Dendritic cell treated with granulocyte-macrophage colony-stimulating factor and Interleukin-4, amounts not matched to agents 40 ng/mL and 50 ng/mL, for 4 days (primary cell): ENCODE data around the gene CCDC150.
"Not testable (repeated sequence)": the region's sequence is repeated elsewhere in the genome, so short reads cannot be mapped to it uniquely, and the experiment has no call there.

ENCODE experiments used
- H3K27ac Mint-ChIP-seq: one replicate; pipeline ENCODE4 v1.8.0; 2022; ENCODE audit warnings: mild to moderate bottlenecking, mixed read lengths
- H3K27me3 Mint-ChIP-seq: one replicate; pipeline ENCODE4 v1.8.0; 2022; ENCODE audit warnings: mild to moderate bottlenecking, mixed read lengths
- H3K36me3 Mint-ChIP-seq: one replicate; pipeline ENCODE4 v1.8.0; 2022; ENCODE audit warnings: low read depth, mixed read lengths
- H3K4me1 Mint-ChIP-seq: one replicate; pipeline ENCODE4 v1.8.0; 2022; ENCODE audit warnings: low read depth, mixed read lengths
- H3K4me3 Mint-ChIP-seq: one replicate; pipeline ENCODE4 v1.8.0; 2022; ENCODE audit warnings: mild to moderate bottlenecking, moderate library complexity, mixed read lengths
- H3K9me3 Mint-ChIP-seq: one replicate; pipeline ENCODE4 v1.8.0; 2022; ENCODE audit warnings: mixed read lengths
- intact Hi-C: fragments of 100-400 bp; cut with micrococcal nuclease; formaldehyde crosslinking; loops from one replicate; pipeline ENCODE4 v1.15.0; 2022

Gene CCDC150

GRCh38 chr2:196710056-196710455 lies 70.5 kb downstream of the CCDC150 start:
- intact Hi-C loops, H3K27ac Mint-ChIP-seq, H3K4me1 Mint-ChIP-seq, H3K36me3 Mint-ChIP-seq, H3K4me3 Mint-ChIP-seq, H3K27me3 Mint-ChIP-seq: not testable (repeated sequence)
- H3K9me3 Mint-ChIP-seq = peaks cover 28% of the 10 kb centered on the region

DNA sequence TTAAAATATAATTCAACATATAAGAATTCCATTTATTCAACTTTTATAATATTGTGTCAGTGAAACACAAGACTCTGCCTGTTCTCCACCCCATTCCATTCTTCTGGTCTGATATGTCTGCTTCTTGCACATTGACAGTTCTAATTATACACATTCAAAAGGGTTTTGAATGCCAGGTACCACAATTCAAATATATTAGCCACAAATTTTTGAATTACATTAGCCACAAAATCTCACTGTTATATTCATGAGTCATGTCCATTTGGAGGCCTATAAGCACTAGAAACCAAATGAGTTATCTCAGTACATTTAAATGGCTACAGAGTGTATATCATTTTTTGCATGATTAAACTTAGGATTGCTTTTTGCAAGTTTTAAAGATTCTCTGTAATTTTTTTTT lies 72.1 kb downstream of the CCDC150 start:
- no peaks in the 10 kb centered on the region for H3K4me1 Mint-ChIP-seq
- H3K27ac Mint-ChIP-seq = no peak overlapping the region
- H3K9me3 Mint-ChIP-seq = peaks cover 28% of the 10 kb centered on the region
- intact Hi-C loops = no loop called here
- H3K27me3 Mint-ChIP-seq = no peaks in the 10 kb centered on the region
- H3K36me3 Mint-ChIP-seq = no peaks in the 10 kb centered on the region
- H3K4me3 Mint-ChIP-seq = no peak overlapping the region

- Mint-ChIP-seq H3K4me1 (no peaks in the 10 kb centered on the region), H3K9me3 (peaks cover 28% of the 10 kb centered on the region), H3K27ac (no peak overlapping the region), H3K36me3 (no peaks in the 10 kb centered on the region), H3K27me3 (no peaks in the 10 kb centered on the region), H3K4me3 (no peak overlapping the region)
- intact Hi-C loops = no loop called here
Measured at GRCh38 chr2:196712867-196713266, 73.4 kb downstream of the CCDC150 start.

GRCh38 chr2:196718419-196719109 lies 79.0 kb downstream of the CCDC150 start:
- Mint-ChIP-seq H3K27me3 (no peaks in the 10 kb centered on the region), H3K27ac (no peak overlapping the region), H3K4me1 (peaks cover 5% of the 10 kb centered on the region), H3K9me3 (no peaks in the 10 kb centered on the region), H3K4me3 (no peak overlapping the region), H3K36me3 (no peaks in the 10 kb centered on the region)
- intact Hi-C loops = no loop called here

DNA sequence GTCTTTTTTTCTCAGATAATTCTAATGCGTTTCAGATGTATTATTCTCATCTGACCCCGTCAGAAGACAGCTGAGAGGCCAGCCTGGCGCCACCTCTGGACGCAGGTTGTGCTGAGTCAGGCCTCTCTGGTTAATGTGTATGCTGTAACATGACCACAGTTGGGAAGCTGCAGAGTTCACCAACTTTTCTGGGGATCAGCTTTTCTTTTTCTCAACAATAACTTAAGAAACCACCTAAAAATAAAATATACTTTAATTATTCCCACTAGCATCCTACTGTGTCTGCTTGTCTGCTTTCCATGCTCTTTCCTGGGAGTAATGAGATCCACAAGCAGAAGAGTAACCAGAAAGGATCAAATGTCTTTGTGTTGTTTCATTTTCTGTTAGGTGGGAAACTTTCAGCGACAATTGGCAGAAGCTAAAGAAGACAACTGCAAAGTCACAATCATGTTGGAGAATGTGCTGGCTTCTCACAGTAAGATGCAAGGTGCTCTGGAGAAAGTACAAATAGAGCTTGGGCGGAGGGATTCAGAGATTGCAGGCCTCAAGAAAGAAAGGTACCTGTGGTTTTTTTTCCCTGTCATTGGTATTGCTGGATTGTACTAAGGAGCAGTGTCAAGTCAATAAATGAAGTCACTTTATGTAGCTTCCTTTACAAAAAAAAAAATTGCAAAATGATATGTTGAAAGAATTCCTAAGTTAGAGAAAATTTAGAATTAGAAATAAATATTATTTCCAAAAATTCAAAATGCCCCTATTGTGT lies 79.8 kb downstream of the CCDC150 start:
- Mint-ChIP-seq H3K36me3 (no peaks in the 10 kb centered on the region), H3K27me3 (no peaks in the 10 kb centered on the region), H3K9me3 (no peaks in the 10 kb centered on the region), H3K4me1 (peaks cover 5% of the 10 kb centered on the region), H3K27ac (no peak overlapping the region), H3K4me3 (no peak overlapping the region)
- intact Hi-C loops = no loop called here

GRCh38 chr2:196723571-196723970 lies 84.1 kb downstream of the CCDC150 start:
- Mint-ChIP-seq H3K27ac (no peak overlapping the region), H3K36me3 (no peaks in the 10 kb centered on the region), H3K4me1 (peaks cover 5% of the 10 kb centered on the region), H3K27me3 (no peaks in the 10 kb centered on the region), H3K4me3 (no peak overlapping the region), H3K9me3 (no peaks in the 10 kb centered on the region)
- intact Hi-C loops = no loop called here

GRCh38 chr2:196725218-196725617 lies 85.7 kb downstream of the CCDC150 start:
- Mint-ChIP-seq H3K4me1 (no peaks in the 10 kb centered on the region), H3K36me3 (no peaks in the 10 kb centered on the region), H3K27ac (no peak overlapping the region), H3K27me3 (no peaks in the 10 kb centered on the region), H3K4me3 (no peak overlapping the region), H3K9me3 (no peaks in the 10 kb centered on the region)
- intact Hi-C loops = no loop called here

DNA sequence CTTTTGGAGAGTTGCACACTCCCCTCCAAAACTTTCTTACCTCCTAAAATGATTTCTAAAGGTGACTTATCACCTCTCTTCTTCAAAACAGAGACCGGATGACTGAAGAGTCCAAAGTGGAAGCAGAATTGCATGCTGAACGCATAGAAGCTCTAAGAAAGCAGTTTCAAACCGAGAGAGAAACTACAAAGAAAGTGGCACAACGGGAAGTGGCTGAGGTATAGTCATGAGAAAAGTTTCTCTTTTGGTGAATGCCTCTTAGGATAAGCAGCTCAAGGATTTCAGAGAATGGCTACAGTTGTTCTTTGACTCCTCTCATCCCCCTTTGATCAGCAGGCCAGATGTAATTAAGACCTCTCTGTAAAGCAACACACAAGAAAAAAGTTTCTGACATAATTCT lies 86.4 kb downstream of the CCDC150 start:
- H3K27ac Mint-ChIP-seq = no peak overlapping the region
- no peaks in the 10 kb centered on the region for H3K4me1 Mint-ChIP-seq
- no peaks in the 10 kb centered on the region for H3K9me3 Mint-ChIP-seq
- no peaks in the 10 kb centered on the region for H3K27me3 Mint-ChIP-seq
- H3K36me3 Mint-ChIP-seq = no peaks in the 10 kb centered on the region
- no peak overlapping the region for H3K4me3 Mint-ChIP-seq
- intact Hi-C loops = no loop called here

DNA sequence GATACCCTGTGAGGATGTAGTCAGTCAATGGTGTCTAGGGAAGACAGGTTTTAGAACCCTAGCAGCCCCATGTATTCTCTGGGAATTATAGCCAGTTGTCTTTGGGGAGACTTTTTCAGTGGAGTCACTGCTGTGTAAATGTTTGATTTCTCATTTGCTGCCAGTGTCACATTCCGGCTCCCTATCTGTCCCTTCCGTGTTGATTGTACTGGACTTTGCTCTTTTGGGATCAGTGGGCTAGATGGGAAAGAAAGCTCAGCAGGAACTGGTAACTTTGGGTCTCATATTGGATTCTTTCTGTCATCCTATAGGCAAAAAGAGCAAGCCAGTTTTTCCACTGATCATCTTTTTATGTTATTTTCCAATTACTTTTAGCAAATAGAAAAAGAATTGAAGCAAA lies 89.9 kb downstream of the CCDC150 start:
- Mint-ChIP-seq H3K4me3 (no peak overlapping the region), H3K27me3 (no peaks in the 10 kb centered on the region), H3K27ac (no peak overlapping the region), H3K9me3 (peaks cover 2% of the 10 kb centered on the region), H3K36me3 (peaks cover 2% of the 10 kb centered on the region), H3K4me1 (no peaks in the 10 kb centered on the region)
- intact Hi-C loops = no loop called here

- H3K4me1 Mint-ChIP-seq, H3K27ac Mint-ChIP-seq, H3K36me3 Mint-ChIP-seq, H3K27me3 Mint-ChIP-seq, intact Hi-C loops, H3K4me3 Mint-ChIP-seq: not testable (repeated sequence)
- H3K9me3 Mint-ChIP-seq = peaks cover 35% of the 10 kb centered on the region
Measured at GRCh38 chr2:196736646-196737045, 97.1 kb downstream of the CCDC150 start.

GRCh38 chr2:196737046-196737445 lies 97.5 kb downstream of the CCDC150 start:
- peaks cover 35% of the 10 kb centered on the region for H3K9me3 Mint-ChIP-seq
- H3K36me3 Mint-ChIP-seq = peaks cover 9% of the 10 kb centered on the region
- intact Hi-C loops = no loop called here
- no peak overlapping the region for H3K4me3 Mint-ChIP-seq
- H3K27ac Mint-ChIP-seq = no peak overlapping the region
- H3K27me3 Mint-ChIP-seq = no peaks in the 10 kb centered on the region
- no peaks in the 10 kb centered on the region for H3K4me1 Mint-ChIP-seq

DNA sequence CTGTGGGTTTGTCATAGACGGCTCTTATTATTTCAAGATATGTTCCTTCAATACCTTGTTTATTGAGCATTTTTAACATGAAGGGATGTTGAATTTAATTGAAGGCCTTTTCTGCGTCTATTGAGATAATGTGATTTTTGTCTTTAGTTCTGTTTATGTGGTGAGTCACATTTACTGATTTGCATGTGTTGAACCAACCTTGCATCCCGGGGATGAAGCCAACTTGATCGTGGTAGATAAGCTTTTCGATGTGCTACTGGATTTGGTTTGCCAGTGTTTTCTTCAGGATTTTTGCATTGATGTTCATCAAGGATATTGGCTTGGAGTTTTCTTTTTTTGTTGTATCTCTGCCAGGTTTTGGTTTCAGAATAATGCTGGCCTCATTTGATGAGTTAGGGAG lies 99.5 kb downstream of the CCDC150 start:
- Mint-ChIP-seq H3K36me3 (peaks cover 9% of the 10 kb centered on the region), H3K27me3 (no peaks in the 10 kb centered on the region), H3K27ac (no peak overlapping the region), H3K4me1 (peaks cover 7% of the 10 kb centered on the region), H3K9me3 (peaks cover 35% of the 10 kb centered on the region), H3K4me3 (no peak overlapping the region)
- intact Hi-C loops = no loop called here

DNA sequence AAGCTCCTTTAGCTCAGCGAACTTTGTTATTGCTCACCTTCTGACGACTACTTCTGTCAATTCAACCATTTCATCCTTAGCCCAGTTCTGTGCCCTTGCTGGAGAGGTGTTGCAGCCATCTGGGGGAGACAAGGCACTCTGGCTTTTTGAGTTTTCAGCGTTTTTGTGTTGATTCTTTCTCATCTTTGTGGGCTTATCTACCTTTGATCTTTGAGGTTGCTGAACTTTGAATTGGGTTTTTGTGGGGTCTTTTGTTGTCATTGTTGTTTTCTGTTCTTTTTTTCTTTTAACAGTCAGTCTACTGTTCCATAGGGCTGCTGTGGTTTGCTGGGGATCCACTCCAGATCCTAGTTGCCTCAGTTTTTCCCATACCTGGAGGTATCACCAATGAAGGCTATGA lies 102.7 kb downstream of the CCDC150 start:
- peaks cover 12% of the 10 kb centered on the region for H3K4me1 Mint-ChIP-seq
- H3K27me3 Mint-ChIP-seq = no peaks in the 10 kb centered on the region
- H3K9me3 Mint-ChIP-seq = peaks cover 24% of the 10 kb centered on the region
- no peak overlapping the region for H3K4me3 Mint-ChIP-seq
- no peak overlapping the region for H3K27ac Mint-ChIP-seq
- intact Hi-C loops = no loop called here
- no peaks in the 10 kb centered on the region for H3K36me3 Mint-ChIP-seq

DNA sequence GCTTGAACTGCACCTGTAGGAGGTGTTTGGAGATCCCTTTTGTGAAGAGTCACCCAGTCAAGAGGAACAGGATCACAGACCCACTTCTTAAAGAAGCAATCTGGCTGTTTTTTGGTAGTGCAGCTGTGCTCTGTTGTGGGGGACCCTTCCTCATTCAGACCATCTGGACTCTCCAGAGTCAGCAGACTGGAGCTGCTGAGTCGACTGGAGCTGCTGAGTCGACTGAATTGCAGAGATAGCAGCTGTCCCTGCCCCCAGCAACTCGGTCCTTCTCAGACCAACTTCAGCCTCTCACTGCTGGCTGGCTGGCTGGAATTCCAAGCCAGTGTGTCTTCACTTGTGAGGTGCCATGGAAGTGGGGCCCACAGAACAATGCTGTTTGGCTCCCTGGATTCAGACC lies 103.2 kb downstream of the CCDC150 start:
- peaks cover 24% of the 10 kb centered on the region for H3K9me3 Mint-ChIP-seq
- no peak overlapping the region for H3K27ac Mint-ChIP-seq

DNA sequence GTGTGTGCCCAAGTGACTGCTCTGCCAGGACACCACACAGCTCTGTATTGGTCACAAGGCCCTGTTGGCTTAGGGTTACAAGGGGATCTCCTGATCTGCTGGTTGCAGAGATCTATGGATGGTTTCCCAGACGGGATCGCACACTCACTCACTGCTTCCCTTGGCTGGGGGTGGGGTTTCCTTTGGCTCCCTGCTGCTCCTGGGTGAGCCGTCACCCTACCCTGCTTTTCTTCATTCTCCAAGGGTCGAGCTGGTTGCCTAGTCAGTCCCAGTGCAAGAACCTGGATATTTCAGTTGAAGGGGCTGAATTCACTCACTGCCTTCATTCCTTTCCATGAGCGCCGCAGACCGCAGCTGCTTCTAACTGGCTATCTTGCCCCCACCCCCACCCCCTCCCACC lies 103.7 kb downstream of the CCDC150 start:
- Mint-ChIP-seq H3K4me1 (peaks cover 15% of the 10 kb centered on the region), H3K27me3 (no peaks in the 10 kb centered on the region), H3K9me3 (peaks cover 24% of the 10 kb centered on the region), H3K27ac (no peak overlapping the region), H3K4me3 (no peak overlapping the region), H3K36me3 (no peaks in the 10 kb centered on the region)
- intact Hi-C loops = no loop called here

More for the DNA sequence above, 103.2 kb downstream of the CCDC150 start:
- intact Hi-C loops = no loop called here
- no peaks in the 10 kb centered on the region for H3K27me3 Mint-ChIP-seq
- H3K36me3 Mint-ChIP-seq = no peaks in the 10 kb centered on the region
- peaks cover 12% of the 10 kb centered on the region for H3K4me1 Mint-ChIP-seq
- H3K4me3 Mint-ChIP-seq = no peak overlapping the region
